Measurements from ENCODE around the gene TENM3.

GRCh38 chr4:182754895-182755294, 511.7 kb downstream of the TENM3 start:
- TF ChIP-seq CTCF (IDR thresholded peaks at IDR 0.05) (no peak), POLR2A (IDR thresholded peaks at IDR 0.05) (no peak)

Measured in Peyer's patch (tissue), 4 donors.